NCI-H526 treated with DMSO at 0.1 percent for 48 hours (cell line): Measurements from ENCODE around the gene GLTPD2.

Experiments used
- DNase-seq: peaks from one replicate; lab custom pipeline; 2025; lab: John Stamatoyannopoulos, UW

The GLTPD2 gene

GRCh38 chr17:4788807-4789700 is at the start of gene GLTPD2:
GLTPD2 (plus strand) TSS chr17:4788964; CDS start chr17:4789012, 48 bp downstream.
- no peak for DNase-seq

- DNase-seq: no peak
Measured at GRCh38 chr17:4739122-4740024, 49.4 kb upstream of the GLTPD2 start, which contains the start of the genes CXCL16 and ZMYND15. CXCL16 (minus strand) TSS chr17:4739928; CDS start chr17:4739339, 589 bp downstream. ZMYND15 (plus strand) TSS chr17:4739833; CDS start chr17:4740549, 716 bp downstream.

- no peak for DNase-seq
Measured at GRCh38 chr17:4740025-4740351, 48.8 kb upstream of the GLTPD2 start.

DNA sequence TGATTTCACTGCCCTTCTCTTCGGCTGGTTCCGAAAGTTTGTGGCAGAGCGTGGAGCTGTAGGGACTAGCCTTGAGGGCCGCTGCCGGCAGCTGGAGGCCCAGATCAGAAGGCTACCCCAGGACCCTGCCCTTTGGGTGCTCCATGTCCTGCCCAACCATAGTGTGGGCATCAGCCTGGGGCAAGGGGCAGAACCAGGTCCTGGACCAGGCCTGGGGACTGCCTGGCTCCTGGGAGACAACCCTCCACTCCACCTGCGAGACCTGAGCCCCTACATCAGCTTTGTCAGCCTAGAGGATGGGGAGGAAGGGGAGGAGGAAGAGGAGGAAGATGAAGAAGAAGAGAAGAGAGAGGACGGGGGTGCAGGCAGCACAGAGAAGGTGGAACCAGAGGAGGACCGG is 48.2 kb upstream of the GLTPD2 start:
- no peak for DNase-seq

DNA sequence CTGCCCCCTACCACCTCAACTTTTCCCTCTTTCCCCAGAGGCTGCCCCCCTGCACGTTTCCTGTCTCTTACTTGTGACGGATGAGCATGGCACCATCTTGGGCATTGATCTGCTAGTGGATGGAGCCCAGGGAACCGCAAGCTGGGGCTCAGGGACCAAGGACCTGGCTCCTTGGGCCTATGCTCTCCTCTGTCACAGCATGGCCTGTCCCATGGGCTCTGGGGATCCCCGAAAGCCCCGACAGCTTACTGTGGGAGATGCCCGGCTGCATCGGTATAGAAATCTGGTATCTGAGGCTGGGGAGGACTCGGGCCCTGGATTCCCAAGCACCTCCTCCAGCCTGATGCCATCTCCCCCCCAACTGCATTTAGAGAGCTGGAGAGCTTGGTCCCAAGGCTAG is 47.2 kb upstream of the GLTPD2 start:
- DNase-seq: no peak

DNA sequence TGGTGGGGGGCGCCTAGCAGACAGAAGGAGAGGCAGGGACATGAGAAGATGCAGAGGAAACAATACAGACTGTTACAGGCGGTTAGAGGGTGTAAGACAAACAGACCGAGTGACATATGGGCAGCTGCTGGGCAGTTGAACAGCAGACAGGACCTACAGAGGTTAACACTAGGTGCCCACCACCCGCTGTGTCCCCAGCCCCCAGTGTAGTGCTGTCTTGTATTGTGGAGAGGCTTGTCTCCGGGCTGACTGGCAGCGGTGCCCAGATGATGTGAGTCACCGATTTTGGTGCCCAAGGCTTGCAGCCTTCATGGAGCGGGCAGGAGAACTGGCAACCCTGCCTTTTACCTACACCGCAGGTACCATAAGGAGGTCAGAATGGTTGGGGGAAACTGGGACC is 46.6 kb upstream of the GLTPD2 start:
- no peak for DNase-seq

- no peak for DNase-seq
Measured at GRCh38 chr17:4742629-4743028, 46.1 kb upstream of the GLTPD2 start.

DNA sequence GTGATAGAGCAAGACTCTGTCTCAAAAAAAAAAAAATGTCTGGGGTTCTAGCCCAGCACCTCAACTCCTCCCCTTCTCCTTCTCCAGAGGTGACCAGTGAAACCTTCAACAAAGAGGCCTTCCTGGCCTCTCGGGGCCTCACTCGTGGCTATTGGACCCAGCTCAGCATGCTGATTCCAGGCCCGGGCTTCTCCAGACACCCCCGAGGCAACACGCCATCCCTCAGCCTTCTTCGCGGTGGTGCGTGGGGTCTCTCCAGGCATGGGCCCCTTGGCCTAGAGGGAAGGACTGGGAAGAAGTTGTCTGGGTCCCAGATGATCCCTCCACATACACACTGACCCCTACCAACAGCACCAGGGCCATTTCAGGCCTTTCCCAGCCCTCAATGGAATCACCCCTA is 45.5 kb upstream of the GLTPD2 start:
- DNase-seq: no peak

DNA sequence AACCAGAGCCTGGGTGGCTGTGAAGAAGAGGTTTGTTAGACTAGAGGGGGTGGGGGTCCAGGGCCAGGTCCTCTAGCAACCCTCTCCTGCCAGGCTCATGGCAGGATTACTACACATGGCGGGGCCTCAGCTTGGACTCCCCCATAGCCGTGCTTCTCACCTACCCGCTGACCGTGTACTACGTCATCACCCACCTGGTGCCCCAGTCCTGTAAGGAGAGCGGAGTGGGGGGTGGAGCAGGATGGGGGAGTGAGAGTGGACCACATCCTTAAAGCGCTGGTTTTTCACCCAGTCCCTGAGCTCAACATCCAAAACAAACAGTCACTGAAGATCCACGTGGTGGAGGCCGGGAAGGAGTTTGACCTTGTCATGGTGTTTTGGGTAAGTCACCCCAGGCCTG is 44.9 kb upstream of the GLTPD2 start:
- DNase-seq: no peak

GRCh38 chr17:4744999-4745969 is 43.5 kb upstream of the GLTPD2 start:
- DNase-seq: no peak

GRCh38 chr17:4747847-4748246 is 40.9 kb upstream of the GLTPD2 start:
- no peak for DNase-seq

GRCh38 chr17:4748686-4749085 is 40.1 kb upstream of the GLTPD2 start:
- DNase-seq: no peak

DNA sequence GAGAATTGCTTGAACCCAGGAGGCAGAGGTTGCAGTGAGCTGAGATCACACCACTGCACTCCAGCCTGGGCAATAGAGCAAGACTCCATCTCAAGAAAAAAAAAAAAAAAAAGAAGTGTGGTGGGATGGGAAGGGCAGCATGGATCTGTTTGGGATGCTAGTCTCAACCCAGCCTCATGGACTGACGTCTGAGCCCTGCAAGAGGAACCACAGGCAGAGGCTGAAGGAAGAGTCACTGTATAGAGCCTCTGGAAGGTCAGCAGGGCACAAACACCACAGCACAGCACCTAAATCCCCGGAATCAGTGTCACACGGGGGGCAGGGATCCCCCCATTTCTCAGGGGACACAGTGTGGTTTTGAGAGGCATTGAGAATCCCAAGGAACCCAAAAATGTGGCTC is 38.2 kb upstream of the GLTPD2 start:
- DNase-seq: no peak

DNA sequence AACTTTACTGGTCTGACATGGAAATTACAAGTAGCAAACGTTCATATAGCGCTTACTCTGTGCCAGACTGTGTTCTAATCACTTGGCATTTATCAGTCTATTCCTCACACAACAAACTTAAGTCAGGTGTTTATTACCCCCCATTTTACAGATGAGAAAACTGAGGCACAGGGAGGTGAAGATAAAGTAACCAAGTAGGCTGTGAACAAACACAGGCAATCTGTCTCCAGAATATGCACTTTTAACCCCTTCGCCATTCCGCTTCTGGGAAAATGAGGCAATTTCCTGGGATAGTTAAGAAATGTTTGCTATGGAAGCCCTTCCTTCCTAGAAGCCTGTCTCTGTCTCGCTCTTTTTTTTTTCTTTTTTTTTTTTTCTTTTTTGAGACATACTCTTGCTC is 36.8 kb upstream of the GLTPD2 start:
- no peak for DNase-seq

- DNase-seq: no peak
Measured at GRCh38 chr17:4753392-4753791, 35.4 kb upstream of the GLTPD2 start.

- DNase-seq: no peak
Measured at GRCh38 chr17:4759776-4760236, 29.0 kb upstream of the GLTPD2 start.

GRCh38 chr17:4764595-4764994 is 24.2 kb upstream of the GLTPD2 start:
- DNase-seq: no peak

DNA sequence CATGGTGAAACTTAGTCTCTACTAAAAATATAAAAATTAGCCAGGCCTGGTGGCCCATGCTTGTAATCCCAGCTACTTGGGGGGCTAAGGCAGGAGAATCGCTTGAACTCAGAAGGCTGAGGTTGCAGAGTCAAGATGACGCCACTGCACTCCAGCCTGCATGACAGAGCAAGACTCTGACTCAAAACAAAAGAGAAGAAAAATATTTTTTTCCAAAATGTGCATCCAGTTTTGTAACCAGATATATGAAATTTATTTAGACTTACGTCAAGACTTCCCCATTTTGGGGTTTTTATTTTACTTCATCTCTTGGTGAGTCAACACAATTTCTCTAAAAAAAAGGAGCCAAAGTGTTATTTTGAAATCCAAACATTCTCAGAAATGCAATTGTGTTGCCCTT is 22.6 kb upstream of the GLTPD2 start:
- DNase-seq: no peak

DNA sequence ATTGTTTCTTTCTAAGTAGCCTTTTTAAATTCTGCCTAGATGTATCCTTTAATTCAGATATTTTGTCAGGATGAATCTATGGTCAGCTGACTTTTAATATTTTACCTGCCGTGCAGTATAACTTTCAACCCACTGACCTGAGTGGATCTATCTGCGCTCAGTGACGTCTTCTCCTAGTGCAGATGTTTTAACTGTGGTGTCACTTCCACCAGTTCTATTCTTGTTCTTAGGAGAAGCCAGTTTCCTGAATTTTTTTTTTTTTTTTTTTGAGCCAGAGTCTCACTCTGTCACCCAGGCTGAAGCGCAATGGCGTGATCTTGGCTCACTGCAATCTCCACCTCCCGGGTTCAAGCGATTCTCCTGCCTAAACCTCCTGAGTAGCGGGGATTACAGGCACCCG is 22.0 kb upstream of the GLTPD2 start:
- DNase-seq: no peak

GRCh38 chr17:4768298-4768697 is 20.5 kb upstream of the GLTPD2 start:
- DNase-seq: no peak

DNA sequence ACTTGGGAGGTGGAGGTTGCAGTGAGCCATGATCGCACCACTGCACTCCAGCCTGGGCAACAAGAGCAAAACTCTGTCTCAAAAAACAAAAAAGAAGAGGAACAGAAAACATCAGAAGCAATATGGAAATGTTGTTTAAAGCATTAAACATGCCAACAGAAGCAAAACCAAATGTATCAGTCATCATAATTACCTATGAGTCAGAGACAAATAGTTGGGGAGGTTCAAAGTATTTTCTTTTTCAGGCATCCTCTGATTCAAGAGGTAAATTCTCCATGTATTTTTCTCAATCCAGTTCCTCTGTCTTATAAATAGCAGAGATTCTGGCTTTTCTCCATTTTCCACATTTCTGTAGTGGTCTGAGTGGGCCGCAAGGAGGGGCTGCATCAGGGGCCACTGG is 19.1 kb upstream of the GLTPD2 start:
- no peak for DNase-seq
